Neural cell (in vitro differentiated cells): ENCODE measurements around the gene UBE2L3. TPM values are rescaled to one million over a fixed set of nuclear protein-coding genes. Genes with fewer than 3 reads are reported as not detected.
"Not testable (repeated sequence)": the region's sequence is repeated elsewhere in the genome, so short reads cannot be mapped to it uniquely, and the experiment has no call there.

Experiments
- H2AFZ ChIP-seq: fragments of 200-600, 300-800 bp; sonication (generic), shearing (Covaris generic); 2 replicates; pipeline ENCODE4 v1.6.0; 2014; ENCODE audit warnings: low read depth, mild to moderate bottlenecking, antibody characterized with exemption, low read length, moderate library complexity
- H3F3A ChIP-seq: fragments of 200-600 bp; shearing (Covaris generic); 2 replicates; pipeline ENCODE4 v1.6.1; 2016; ENCODE audit warnings: mild to moderate bottlenecking, moderate library complexity, mixed read lengths, antibody characterized with exemption, low read length; ENCODE audit not compliant: insufficient read depth, poor library complexity, severe bottlenecking
- H3K27ac ChIP-seq: fragments of 200-600, 300-800 bp; sonication (generic), shearing (Covaris generic); 2 replicates; pipeline ENCODE4 v1.5.1; 2014; ENCODE audit warnings: mild to moderate bottlenecking, low read length, moderate library complexity
- H3K27me3 ChIP-seq: fragments of 300-800, 200-600 bp; sonication (generic), shearing (Covaris generic); 2 replicates; pipeline ENCODE4 v1.6.0; 2014; ENCODE audit warnings: mild to moderate bottlenecking, low read depth, low read length, moderate library complexity; ENCODE audit not compliant: insufficient read depth
- H3K36me3 ChIP-seq: fragments of 300-800, 200-600 bp; sonication (generic), shearing (Covaris generic); 2 replicates; pipeline ENCODE4 v1.5.1; 2014; ENCODE audit warnings: mild to moderate bottlenecking, antibody characterized with exemption, low read length, moderate library complexity; ENCODE audit not compliant: insufficient read depth
- H3K4me2 ChIP-seq: fragments of 300-800, 200-600 bp; sonication (generic), shearing (Covaris generic); 2 replicates; pipeline ENCODE4 v1.6.0; 2014; ENCODE audit warnings: mild to moderate bottlenecking, low read length
- H3K4me3 ChIP-seq: fragments of 300-800, 200-600 bp; sonication (generic), shearing (Covaris generic); 2 replicates; pipeline ENCODE4 v1.5.1; 2014; ENCODE audit warnings: mild to moderate bottlenecking, low read length, moderate library complexity
- H3K79me2 ChIP-seq: fragments of 200-600 bp; shearing (Covaris generic); replicated peaks from 2 replicates; pipeline ENCODE4 v1.6.0; 2014; ENCODE audit warnings: mild to moderate bottlenecking, low read length, moderate library complexity; ENCODE audit not compliant: insufficient read depth
- H3K9ac ChIP-seq: fragments of 300-800, 200-600 bp; sonication (generic), shearing (Covaris generic); 2 replicates; pipeline ENCODE4 v1.6.1; 2016; ENCODE audit warnings: mild to moderate bottlenecking, low read length, mixed read lengths
- H3K9me2 ChIP-seq: fragments of 200-600 bp; shearing (Covaris generic); 2 replicates; pipeline ENCODE4 v1.6.1; 2016; ENCODE audit warnings: mild to moderate bottlenecking, low read length, mixed read lengths; ENCODE audit not compliant: insufficient read depth
- H3K9me3 ChIP-seq: fragments of 200-600, 300-800 bp; sonication (generic), shearing (Covaris generic); 2 replicates; pipeline ENCODE4 v1.6.1; 2016; ENCODE audit warnings: mild to moderate bottlenecking, mixed run types, low read length, moderate library complexity, mixed read lengths
- H4K20me1 ChIP-seq: fragments of 200-600 bp; shearing (Covaris generic); 2 replicates; pipeline ENCODE4 v1.6.1; 2016; ENCODE audit warnings: mild to moderate bottlenecking, mixed run types; ENCODE audit not compliant: insufficient read depth
- polyA plus RNA-seq: library from polyadenylated mRNA; depleted of rRNA; stranded (reverse); fragments of >200 nt; gene quantifications from 2 replicates; pipeline ENCODE4 v1.2.3, GENCODE V29; 2014

Gene UBE2L3
- polyA plus RNA-seq, 1 donor from 2014 or later, result 49.1 TPM

- not testable (repeated sequence) for H3K4me3 ChIP-seq, H4K20me1 ChIP-seq, H3K27ac ChIP-seq, H3K4me2 ChIP-seq, H3K36me3 ChIP-seq, H3F3A ChIP-seq, H3K79me2 ChIP-seq, H3K9me2 ChIP-seq, H3K27me3 ChIP-seq, H3K9ac ChIP-seq, H2AFZ ChIP-seq, H3K9me3 ChIP-seq
Observed at GRCh38 chr22:21544432-21545322, 22.8 kb upstream of the UBE2L3 start.

- not testable (repeated sequence) for H3K4me2 ChIP-seq, H3K4me3 ChIP-seq, H3K9me3 ChIP-seq, H2AFZ ChIP-seq, H3K36me3 ChIP-seq, H3K27ac ChIP-seq, H3F3A ChIP-seq, H3K9ac ChIP-seq, H3K9me2 ChIP-seq, H3K27me3 ChIP-seq, H4K20me1 ChIP-seq, H3K79me2 ChIP-seq
Observed at GRCh38 chr22:21549558-21549957, 18.0 kb upstream of the UBE2L3 start.

GRCh38 chr22:21550008-21550677 is 17.4 kb upstream of the UBE2L3 start:
- H3K4me2 ChIP-seq, H3K27me3 ChIP-seq, H3K9ac ChIP-seq, H3K4me3 ChIP-seq, H4K20me1 ChIP-seq, H3K9me2 ChIP-seq, H3K79me2 ChIP-seq, H2AFZ ChIP-seq, H3K9me3 ChIP-seq, H3K27ac ChIP-seq, H3K36me3 ChIP-seq, H3F3A ChIP-seq: not testable (repeated sequence)

DNA sequence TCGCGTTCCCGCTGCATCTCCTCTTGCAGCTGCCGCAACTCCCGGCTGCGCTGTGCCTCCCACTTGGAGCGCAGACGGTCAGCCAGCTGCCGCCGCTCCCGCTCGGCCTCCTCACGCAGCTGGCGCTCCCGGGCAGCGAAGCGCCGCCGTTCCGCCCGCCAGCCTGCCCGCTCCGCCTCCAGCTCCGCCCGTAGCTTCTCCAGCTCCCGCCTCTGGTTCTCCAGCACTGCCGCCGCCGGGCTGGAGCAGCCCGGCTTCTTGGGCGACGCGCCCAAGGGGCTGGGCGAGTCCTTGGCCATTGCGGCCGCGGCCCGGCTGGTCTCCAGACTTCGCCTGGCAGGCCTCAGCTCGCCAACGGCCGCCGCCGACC is 16.9 kb upstream of the UBE2L3 start:
- H3K79me2 ChIP-seq, H3K9me2 ChIP-seq, H4K20me1 ChIP-seq, H3F3A ChIP-seq, H3K4me2 ChIP-seq, H3K9ac ChIP-seq, H3K27me3 ChIP-seq, H3K4me3 ChIP-seq, H3K9me3 ChIP-seq, H3K36me3 ChIP-seq, H3K27ac ChIP-seq, H2AFZ ChIP-seq: not testable (repeated sequence)

- H2AFZ ChIP-seq, H3K27ac ChIP-seq, H3F3A ChIP-seq, H3K9ac ChIP-seq, H3K4me3 ChIP-seq, H3K4me2 ChIP-seq, H3K27me3 ChIP-seq, H3K36me3 ChIP-seq, H3K9me3 ChIP-seq, H4K20me1 ChIP-seq, H3K9me2 ChIP-seq, H3K79me2 ChIP-seq: not testable (repeated sequence)
Observed at GRCh38 chr22:21551361-21551760, 16.2 kb upstream of the UBE2L3 start, which contains the start of gene RIMBP3C. RIMBP3C (minus strand) TSS chr22:21551461; CDS start chr22:21550976, 485 bp downstream.

DNA sequence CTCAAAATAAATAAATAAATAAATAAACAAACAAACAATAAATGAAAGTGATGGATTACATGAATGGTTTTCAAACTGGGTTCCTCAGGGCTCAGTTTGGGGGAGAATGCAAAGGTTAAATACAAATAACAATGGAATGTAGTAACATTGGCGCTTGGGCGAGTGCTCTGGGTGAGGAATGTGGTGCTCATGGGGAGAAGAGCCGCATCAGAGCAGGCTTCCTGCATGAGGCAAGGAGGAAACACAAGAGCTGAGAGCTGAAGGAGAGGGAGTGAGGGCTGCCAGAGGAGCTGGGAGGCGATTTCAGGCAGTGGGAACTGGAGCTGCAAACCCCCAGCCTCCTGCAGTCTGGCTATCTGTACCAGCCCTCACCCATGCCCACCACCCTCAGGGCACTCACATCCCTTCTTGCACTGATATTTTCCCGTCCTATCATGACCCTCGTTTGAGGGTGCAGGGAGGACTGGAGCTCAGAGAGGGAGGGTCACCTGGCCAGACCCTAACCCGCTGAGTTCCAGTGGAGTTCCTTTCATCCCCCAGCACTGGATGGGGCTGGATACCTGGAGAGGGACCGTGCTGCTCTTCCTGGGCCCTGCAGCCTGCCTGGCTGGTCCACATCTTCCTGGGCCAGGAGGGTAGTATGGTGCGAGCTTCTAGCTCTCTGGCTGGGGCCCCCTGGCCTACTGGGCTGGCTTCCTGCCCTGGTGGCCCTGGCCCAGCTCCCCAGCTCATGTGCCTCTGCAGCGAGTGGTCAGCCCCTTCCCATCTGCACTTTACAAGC is 8.0 kb upstream of the UBE2L3 start:
- not testable (repeated sequence) for H3K27me3 ChIP-seq, H3K36me3 ChIP-seq, H3F3A ChIP-seq, H3K9me2 ChIP-seq, H3K79me2 ChIP-seq, H3K27ac ChIP-seq, H4K20me1 ChIP-seq, H3K9ac ChIP-seq, H3K4me3 ChIP-seq, H2AFZ ChIP-seq, H3K4me2 ChIP-seq, H3K9me3 ChIP-seq

- H3K36me3 ChIP-seq, H2AFZ ChIP-seq, H3K27ac ChIP-seq, H3K9me3 ChIP-seq, H3K4me3 ChIP-seq, H3F3A ChIP-seq, H3K9me2 ChIP-seq, H4K20me1 ChIP-seq, H3K79me2 ChIP-seq, H3K9ac ChIP-seq, H3K27me3 ChIP-seq, H3K4me2 ChIP-seq: not testable (repeated sequence)
Observed at GRCh38 chr22:21560657-21561056, 6.9 kb upstream of the UBE2L3 start.
